GM03348 (cell line): ENCODE measurements around the gene PRDM13.
"Not testable (repeated sequence)": the region's sequence is repeated elsewhere in the genome, so short reads cannot be mapped to it uniquely, and the experiment has no call there.

Experiments used
- DNase-seq: peaks from one replicate; pipeline ENCODE4 v3.0.0; 2012; ENCODE audit warnings: low spot score

PRDM13 gene

GRCh38 chr6:99603421-99604165 is 3.0 kb upstream of the PRDM13 start:
- peak; percentile 44 for DNase-seq

- no peak for DNase-seq
These were observed 2.2 kb upstream of the PRDM13 start for GRCh38 chr6:99604166-99605073.

- no peak for DNase-seq
These were observed 1.4 kb upstream of the PRDM13 start for GRCh38 chr6:99605074-99605734.

- no peak for DNase-seq
These were observed 550 bp upstream of the PRDM13 start for GRCh38 chr6:99605911-99606655.

- no peak for DNase-seq
These were observed 893 bp downstream of the PRDM13 start for GRCh38 chr6:99607416-99608036.

GRCh38 chr6:99608059-99608885 is 1.6 kb downstream of the PRDM13 start:
- DNase-seq, result no peak

GRCh38 chr6:99608886-99609482 is 2.4 kb downstream of the PRDM13 start:
- no peak for DNase-seq

GRCh38 chr6:99609905-99610489 is 3.4 kb downstream of the PRDM13 start:
- no peak for DNase-seq

GRCh38 chr6:99611148-99611547 is 4.5 kb downstream of the PRDM13 start:
- no peak for DNase-seq

GRCh38 chr6:99612551-99613408 is 6.1 kb downstream of the PRDM13 start:
- no peak for DNase-seq

- DNase-seq, result peak; percentile 62
These were observed 6.7 kb downstream of the PRDM13 start for GRCh38 chr6:99613409-99613704.

- no peak for DNase-seq
These were observed 7.2 kb downstream of the PRDM13 start for GRCh38 chr6:99613705-99614429.

- DNase-seq, result no peak
These were observed 8.0 kb downstream of the PRDM13 start for GRCh38 chr6:99614430-99615186.

- no peak for DNase-seq
These were observed 10.5 kb downstream of the PRDM13 start for GRCh38 chr6:99617131-99617530.

GRCh38 chr6:99618649-99619408 is 12.2 kb downstream of the PRDM13 start:
- DNase-seq, result no peak

- no peak for DNase-seq
These were observed 12.8 kb downstream of the PRDM13 start for GRCh38 chr6:99619409-99619762.

GRCh38 chr6:99622044-99622443 is 15.4 kb downstream of the PRDM13 start:
- DNase-seq, result not testable (repeated sequence)
